ENCODE data around the gene BBLN. TPM values are rescaled to one million over a fixed set of nuclear protein-coding genes. Genes with fewer than 3 reads are reported as not detected.

The BBLN gene
- total and polyA plus RNA-seq, 4 donors: 46.7 to 278 (median 109) TPM

DNA sequence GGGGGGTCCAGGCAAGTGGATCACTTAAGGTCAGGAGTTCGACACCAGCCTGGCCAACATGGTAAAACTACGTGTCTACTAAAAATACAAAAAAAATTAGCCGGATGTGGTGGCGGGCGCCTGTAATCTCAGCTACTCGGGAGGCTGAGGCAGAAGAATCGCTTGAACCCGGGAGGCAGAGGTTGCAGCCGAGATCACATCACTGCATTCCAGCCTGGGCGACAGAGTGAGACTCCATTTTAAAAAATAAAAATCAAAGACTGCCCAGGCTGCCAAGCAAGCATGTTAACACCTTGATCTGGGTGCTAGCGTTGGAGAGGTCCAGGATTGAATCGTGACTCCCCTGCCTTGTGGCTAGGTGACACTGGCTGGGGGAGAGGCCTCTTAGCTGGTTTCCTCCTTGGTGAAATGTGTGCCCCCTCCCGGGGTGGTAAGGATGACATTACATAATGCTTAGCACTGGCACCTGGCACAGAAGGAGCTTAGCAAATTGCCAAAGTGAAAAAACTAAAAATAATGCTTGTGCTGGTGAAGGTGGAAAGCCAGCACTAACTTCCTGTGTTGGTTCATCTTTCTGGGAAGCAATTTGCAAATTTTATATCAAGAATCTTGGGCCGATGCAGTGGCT, 33.5 kb downstream of the BBLN start:
- no peaks in the 10 kb centered on the region for H3K36me3 ChIP-seq (ENCODE audit: control insufficient read depth in 1 of 2, insufficient read depth in 2 of 2, low read length in 1 of 2)
- no peaks in the 10 kb centered on the region for H3K9me3 ChIP-seq (ENCODE audit: control insufficient read depth, low read length)
- DNase-seq: no peak
- 70 to 72% methylated on average over 14 of the region's 14 CpGs for WGBS, 2 donors
- intact Hi-C loops (cut with DNase I): no loop called here
- no peaks in the 10 kb centered on the region for H3K27me3 ChIP-seq (ENCODE audit: control insufficient read depth in 1 of 2, insufficient read depth in 2 of 2, low read length in 1 of 2)
- ATAC-seq (ENCODE audit: low FRiP score): no peak
- H3K4me1 ChIP-seq (ENCODE audit: control insufficient read depth in 1 of 2, insufficient read depth in 2 of 2, low read length in 2 of 2): no peaks in the 10 kb centered on the region
- peak overlapping the region in 1 of 2 donors; percentile 66 for H3K27ac ChIP-seq (ENCODE audit: low read depth in 1 of 2, low read length in 2 of 2)
- H3K4me3 ChIP-seq (ENCODE audit: low read length in 2 of 2): no peak overlapping the region

GRCh38 chr9:128201441-128202369, 41.6 kb downstream of the BBLN start:
- 86 to 87% methylated on average over 13 of the region's 13 CpGs for WGBS, 2 donors
- intact Hi-C loops (cut with DNase I): no loop called here
- H3K27ac ChIP-seq (ENCODE audit: low read depth in 1 of 2, low read length in 2 of 2): no peak overlapping the region
- DNase-seq (no peak), ATAC-seq (ENCODE audit: low FRiP score) (no peak)
- no peaks in the 10 kb centered on the region for H3K27me3 ChIP-seq (ENCODE audit: control insufficient read depth in 1 of 2, insufficient read depth in 2 of 2, low read length in 1 of 2)
- H3K4me1 ChIP-seq (ENCODE audit: control insufficient read depth in 1 of 2, insufficient read depth in 2 of 2, low read length in 2 of 2): no peaks in the 10 kb centered on the region
- no peaks in the 10 kb centered on the region for H3K9me3 ChIP-seq (ENCODE audit: control insufficient read depth, low read length)
- H3K36me3 ChIP-seq (ENCODE audit: control insufficient read depth in 1 of 2, insufficient read depth in 2 of 2, low read length in 1 of 2): no peaks in the 10 kb centered on the region
- no peak overlapping the region for H3K4me3 ChIP-seq (ENCODE audit: low read length in 2 of 2)

GRCh38 chr9:128202648-128203023, 42.6 kb downstream of the BBLN start:
- ATAC-seq (ENCODE audit: low FRiP score) (no peak), DNase-seq (no peak)
- H3K4me3 ChIP-seq (ENCODE audit: low read length in 2 of 2): no peak overlapping the region
- no peaks in the 10 kb centered on the region for H3K9me3 ChIP-seq (ENCODE audit: control insufficient read depth, low read length)
- no peaks in the 10 kb centered on the region for H3K27me3 ChIP-seq (ENCODE audit: control insufficient read depth in 1 of 2, insufficient read depth in 2 of 2, low read length in 1 of 2)
- no peak overlapping the region for H3K27ac ChIP-seq (ENCODE audit: low read depth in 1 of 2, low read length in 2 of 2)
- WGBS, 2 donors: 8 to 10% methylated on average over 2 of the region's 2 CpGs
- H3K36me3 ChIP-seq (ENCODE audit: control insufficient read depth in 1 of 2, insufficient read depth in 2 of 2, low read length in 1 of 2): no peaks in the 10 kb centered on the region
- H3K4me1 ChIP-seq (ENCODE audit: control insufficient read depth in 1 of 2, insufficient read depth in 2 of 2, low read length in 2 of 2): no peaks in the 10 kb centered on the region
- intact Hi-C loops (cut with DNase I): no loop called here

- DNase-seq: peak; percentile 66 to 86
- WGBS, 2 donors: 0 to 1% methylated on average over 42 to 72 of the region's 72 CpGs
- no peaks in the 10 kb centered on the region for H3K9me3 ChIP-seq (ENCODE audit: control insufficient read depth, low read length)
- no peaks in the 10 kb centered on the region for H3K27me3 ChIP-seq (ENCODE audit: control insufficient read depth in 1 of 2, insufficient read depth in 2 of 2, low read length in 1 of 2)
- H3K27ac ChIP-seq (ENCODE audit: low read depth in 1 of 2, low read length in 2 of 2): no peak within 1 kb of the TSS
- ATAC-seq (ENCODE audit: low FRiP score): peak; percentile 92
- H3K4me1 ChIP-seq (ENCODE audit: control insufficient read depth in 1 of 2, insufficient read depth in 2 of 2, low read length in 2 of 2): no peaks in the 10 kb centered on the region
- intact Hi-C loops (cut with DNase I): no loop called here
- peak within 1 kb of the TSS; percentile 29 to 38 for H3K4me3 ChIP-seq (ENCODE audit: low read length in 2 of 2)
- H3K36me3 ChIP-seq (ENCODE audit: control insufficient read depth in 1 of 2, insufficient read depth in 2 of 2, low read length in 1 of 2): no peaks in the 10 kb centered on the region
Observed at GRCh38 chr9:128203024-128203706, 43.1 kb downstream of the BBLN start, which contains the start of gene DNM1. Gene DNM1 (plus strand): TSS chr9:128203379. CDS start chr9:128203471, 92 bp downstream.

DNA sequence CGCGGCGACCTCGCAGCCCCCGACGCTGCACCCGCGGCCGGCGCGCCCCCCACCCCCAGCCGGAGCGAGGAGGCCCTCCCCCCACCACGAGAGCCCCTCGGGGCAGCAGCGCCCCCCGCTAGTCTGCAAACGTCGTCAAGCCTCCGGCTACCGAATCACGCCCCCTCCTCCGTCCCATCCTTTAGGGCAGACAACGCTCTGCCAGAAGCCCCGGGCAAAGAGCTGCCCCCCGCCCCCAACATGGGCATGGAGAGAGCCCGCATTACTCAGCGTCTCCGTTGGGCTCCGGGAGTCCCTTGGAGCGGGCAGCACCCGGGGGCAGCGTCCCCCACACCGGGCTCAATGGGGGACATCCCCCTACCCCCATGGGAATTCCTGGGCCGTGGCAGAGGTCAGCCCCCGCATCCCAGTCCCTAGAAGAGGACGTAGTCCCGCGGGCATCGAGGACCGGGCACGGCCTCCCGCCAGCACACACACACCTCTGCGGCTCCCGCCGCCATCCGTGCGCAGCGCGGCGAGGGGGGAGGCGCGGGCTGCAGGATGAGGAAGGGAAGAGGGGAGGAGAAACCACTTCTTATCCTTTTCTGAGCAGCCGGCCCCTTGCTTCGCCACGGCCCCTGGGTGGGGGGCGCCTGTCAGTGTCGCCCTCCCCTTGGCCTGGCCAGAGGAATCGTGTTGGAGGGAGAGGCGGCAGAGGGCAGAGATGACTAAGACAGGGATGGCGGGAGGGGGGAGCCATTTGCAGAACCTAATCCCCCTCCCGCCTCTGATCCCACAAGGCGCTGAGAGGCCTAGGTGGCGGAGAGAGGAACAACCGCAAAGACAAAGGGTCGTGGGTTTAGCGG, 43.9 kb downstream of the BBLN start:
- 2 to 3% methylated on average over 38 to 67 of the region's 67 CpGs for WGBS, 2 donors
- H3K27ac ChIP-seq (ENCODE audit: low read depth in 1 of 2, low read length in 2 of 2): no peak overlapping the region
- H3K4me3 ChIP-seq (ENCODE audit: low read length in 2 of 2): peak overlapping the region; percentile 29 to 38
- H3K36me3 ChIP-seq (ENCODE audit: control insufficient read depth in 1 of 2, insufficient read depth in 2 of 2, low read length in 1 of 2): no peaks in the 10 kb centered on the region
- H3K27me3 ChIP-seq (ENCODE audit: control insufficient read depth in 1 of 2, insufficient read depth in 2 of 2, low read length in 1 of 2): no peaks in the 10 kb centered on the region
- intact Hi-C loops (cut with DNase I): no loop called here
- no peaks in the 10 kb centered on the region for H3K4me1 ChIP-seq (ENCODE audit: control insufficient read depth in 1 of 2, insufficient read depth in 2 of 2, low read length in 2 of 2)
- H3K9me3 ChIP-seq (ENCODE audit: control insufficient read depth, low read length): no peaks in the 10 kb centered on the region
- ATAC-seq (ENCODE audit: low FRiP score): peak; percentile 43
- DNase-seq: peak in 1 of 2 donors; percentile 78

DNA sequence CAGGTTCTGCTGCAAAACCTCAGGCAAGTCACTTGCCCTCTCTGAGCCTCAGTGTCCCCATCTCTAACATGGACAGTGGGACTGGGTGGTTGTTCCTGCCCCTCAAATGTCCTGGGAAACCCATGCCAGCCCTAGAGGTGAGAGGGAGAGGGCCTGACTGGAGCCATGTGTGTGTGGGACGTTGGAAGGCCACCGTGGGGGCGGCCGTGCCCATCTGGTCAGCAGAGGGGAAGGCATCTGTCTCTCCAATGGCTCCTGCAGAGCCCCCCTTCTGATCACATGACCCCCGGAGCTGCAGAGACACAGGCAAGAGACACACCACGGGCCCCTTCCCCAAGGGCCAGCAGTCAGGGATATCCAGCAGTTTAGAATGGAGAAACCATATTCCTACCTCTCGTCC, 44.8 kb downstream of the BBLN start:
- intact Hi-C loops (cut with DNase I): no loop called here
- DNase-seq (no peak), ATAC-seq (ENCODE audit: low FRiP score) (no peak)
- Histone ChIP-seq H3K27ac (ENCODE audit: low read depth in 1 of 2, low read length in 2 of 2) (no peak overlapping the region), H3K4me3 (ENCODE audit: low read length in 2 of 2) (no peak overlapping the region), H3K36me3 (ENCODE audit: control insufficient read depth in 1 of 2, insufficient read depth in 2 of 2, low read length in 1 of 2) (no peaks in the 10 kb centered on the region), H3K9me3 (ENCODE audit: control insufficient read depth, low read length) (no peaks in the 10 kb centered on the region), H3K4me1 (ENCODE audit: control insufficient read depth in 1 of 2, insufficient read depth in 2 of 2, low read length in 2 of 2) (no peaks in the 10 kb centered on the region), H3K27me3 (ENCODE audit: control insufficient read depth in 1 of 2, insufficient read depth in 2 of 2, low read length in 1 of 2) (no peaks in the 10 kb centered on the region)
- 76 to 81% methylated on average over 7 of the region's 7 CpGs for WGBS, 2 donors

DNA sequence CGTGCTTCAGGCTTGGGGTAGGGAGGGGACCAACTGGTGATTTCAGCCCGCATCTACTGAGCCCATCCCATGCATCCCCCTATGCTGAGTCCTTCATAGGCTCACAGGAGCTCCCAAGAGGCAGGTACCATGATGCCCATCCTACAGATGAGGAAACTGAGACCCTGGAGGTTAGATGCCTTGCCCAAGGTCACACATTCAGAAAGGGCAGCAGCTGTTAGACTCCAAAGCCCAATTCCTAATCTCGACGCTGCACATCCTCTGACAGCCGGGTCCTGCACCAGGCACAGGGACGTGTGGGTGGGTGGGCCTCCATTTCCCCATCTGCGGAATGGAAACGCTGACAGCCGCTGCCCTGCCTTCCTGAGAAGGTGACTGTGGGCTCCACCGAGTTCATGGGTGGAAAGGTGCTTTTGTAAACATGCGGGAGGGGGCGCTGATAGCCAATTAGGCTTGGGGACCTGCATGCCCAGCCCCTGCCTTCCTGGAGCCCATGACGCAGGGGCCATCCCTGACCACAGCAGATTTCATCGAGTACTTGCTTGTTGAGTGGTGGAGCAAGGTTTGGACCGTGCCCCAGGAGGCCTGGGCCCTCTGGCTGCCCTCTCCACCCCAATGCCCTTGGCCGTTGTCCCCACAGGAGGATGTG, 45.4 kb downstream of the BBLN start:
- ATAC-seq (ENCODE audit: low FRiP score): no peak
- Histone ChIP-seq H3K27ac (ENCODE audit: low read depth in 1 of 2, low read length in 2 of 2) (no peak overlapping the region), H3K9me3 (ENCODE audit: control insufficient read depth, low read length) (no peaks in the 10 kb centered on the region), H3K36me3 (ENCODE audit: control insufficient read depth in 1 of 2, insufficient read depth in 2 of 2, low read length in 1 of 2) (no peaks in the 10 kb centered on the region), H3K27me3 (ENCODE audit: control insufficient read depth in 1 of 2, insufficient read depth in 2 of 2, low read length in 1 of 2) (no peaks in the 10 kb centered on the region), H3K4me1 (ENCODE audit: control insufficient read depth in 1 of 2, insufficient read depth in 2 of 2, low read length in 2 of 2) (no peaks in the 10 kb centered on the region), H3K4me3 (ENCODE audit: low read length in 2 of 2) (no peak overlapping the region)
- intact Hi-C loops (cut with DNase I): no loop called here
- no peak for DNase-seq
- WGBS, 2 donors: 83 to 86% methylated on average over 16 of the region's 16 CpGs

DNA sequence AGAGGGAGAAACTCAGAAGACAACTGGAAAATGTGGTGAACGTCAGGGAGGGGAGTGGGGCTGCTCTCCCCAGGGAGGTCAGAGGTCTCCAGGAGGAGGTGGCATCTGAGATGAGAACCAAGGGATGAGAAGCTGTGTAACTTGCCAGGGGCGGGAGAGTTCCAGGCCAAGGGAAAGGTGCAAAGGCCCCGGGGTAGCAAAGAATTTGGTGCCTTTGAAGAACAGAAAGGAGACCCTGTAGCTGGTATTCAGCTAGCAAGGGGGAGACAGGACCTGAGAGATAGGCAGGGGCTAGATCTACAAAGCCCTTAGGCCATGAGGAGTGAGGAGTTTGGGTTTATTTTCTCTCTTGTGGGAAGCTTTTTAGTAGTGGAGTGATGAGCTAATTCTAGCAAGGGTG, 46.4 kb downstream of the BBLN start:
- H3K9me3 ChIP-seq (ENCODE audit: control insufficient read depth, low read length): no peaks in the 10 kb centered on the region
- no peaks in the 10 kb centered on the region for H3K36me3 ChIP-seq (ENCODE audit: control insufficient read depth in 1 of 2, insufficient read depth in 2 of 2, low read length in 1 of 2)
- ATAC-seq (ENCODE audit: low FRiP score): no peak
- no peaks in the 10 kb centered on the region for H3K27me3 ChIP-seq (ENCODE audit: control insufficient read depth in 1 of 2, insufficient read depth in 2 of 2, low read length in 1 of 2)
- H3K27ac ChIP-seq (ENCODE audit: low read depth in 1 of 2, low read length in 2 of 2): no peak overlapping the region
- no peaks in the 10 kb centered on the region for H3K4me1 ChIP-seq (ENCODE audit: control insufficient read depth in 1 of 2, insufficient read depth in 2 of 2, low read length in 2 of 2)
- 87 to 94% methylated on average over 3 of the region's 3 CpGs for WGBS, 2 donors
- DNase-seq: no peak
- H3K4me3 ChIP-seq (ENCODE audit: low read length in 2 of 2): no peak overlapping the region
- intact Hi-C loops (cut with DNase I): no loop called here
